Activated B cell treated with CpG ODN at 0.5 μM for 24 hours (primary cell): Measurements from ENCODE around the gene ANKS1B. TPM values are rescaled to one million over a fixed set of nuclear protein-coding genes. Genes with fewer than 3 reads are reported as not detected.

ENCODE experiments used
- ATAC-seq: fragments of 200-7000 bp; cut with Tn5 transposase; one replicate; pipeline ENCODE4 v1.10.0; 2021; ENCODE audit warnings: low read depth, mild to moderate bottlenecking, moderate library complexity
- CTCF ChIA-PET: fragments of 350-600 bp; sonication (Branson Sonifier 250); formaldehyde crosslinking; loops from one replicate; lab custom pipeline; 2021; ENCODE audit warnings: antibody characterized with exemption; lab: Charles Lee
- POLR2A ChIA-PET: fragments of 350-600 bp; sonication (Branson Sonifier 250); formaldehyde crosslinking; loops from one replicate; lab custom pipeline; 2021; ENCODE audit warnings: antibody characterized with exemption; lab: Charles Lee
- DNase-seq: peaks from one replicate; pipeline ENCODE4 v3.0.0; 2022
- H3K27ac Mint-ChIP-seq: one replicate; pipeline ENCODE4 v1.8.0; 2020; ENCODE audit warnings: mixed read lengths
- H3K27me3 Mint-ChIP-seq: one replicate; pipeline ENCODE4 v1.8.0; 2021; ENCODE audit warnings: mixed read lengths
- H3K36me3 Mint-ChIP-seq: one replicate; pipeline ENCODE4 v1.8.0; 2021; ENCODE audit warnings: low read depth, mixed read lengths
- H3K4me1 Mint-ChIP-seq: one replicate; pipeline ENCODE4 v1.8.0; 2021; ENCODE audit warnings: mixed read lengths
- H3K4me3 Mint-ChIP-seq: one replicate; pipeline ENCODE4 v1.8.0; 2020; ENCODE audit warnings: mild to moderate bottlenecking, mixed read lengths
- H3K9me3 Mint-ChIP-seq: one replicate; pipeline ENCODE4 v1.8.0; 2020; ENCODE audit warnings: mixed read lengths
- CTCF ChIP-seq: fragments of 200-600 bp; IDR thresholded peaks from one replicate; pipeline ENCODE4 v1.8.0; 2022; ENCODE audit warnings: antibody characterized with exemption, mild to moderate bottlenecking
- intact Hi-C: fragments of 100-400 bp; cut with micrococcal nuclease; formaldehyde crosslinking; loops from one replicate; pipeline ENCODE4 v1.15.1; 2024
- total RNA-seq: library from RNA; stranded (reverse); gene quantifications from 2 replicates; pipeline ENCODE4 v1.2.3, GENCODE V29; 2022

Gene ANKS1B
- total RNA-seq, 1 donor from 2014 or later, result not detected

GRCh38 chr12:99122959-99123358, 861.8 kb downstream of the ANKS1B start:
- intact Hi-C loops, result no loop called here
- no peaks in the 10 kb centered on the region for H3K36me3 Mint-ChIP-seq
- CTCF ChIA-PET, result no interaction called here
- POLR2A ChIA-PET, result no interaction called here
- H3K27me3 Mint-ChIP-seq, result no peaks in the 10 kb centered on the region
- H3K9me3 Mint-ChIP-seq, result no peaks in the 10 kb centered on the region
- ATAC-seq, result no peak
- no peak for TF ChIP-seq CTCF
- no peak overlapping the region for H3K4me3 Mint-ChIP-seq
- H3K4me1 Mint-ChIP-seq, result no peaks in the 10 kb centered on the region
- no peak for DNase-seq
- no peak overlapping the region for H3K27ac Mint-ChIP-seq

GRCh38 chr12:99122496-99122895, 862.2 kb downstream of the ANKS1B start:
- no peak for TF ChIP-seq CTCF
- no peaks in the 10 kb centered on the region for H3K36me3 Mint-ChIP-seq
- no peak overlapping the region for H3K4me3 Mint-ChIP-seq
- intact Hi-C loops, result no loop called here
- DNase-seq, result no peak
- no peak for ATAC-seq
- ChIA-PET POLR2A (no interaction called here), CTCF (no interaction called here)
- H3K4me1 Mint-ChIP-seq, result no peaks in the 10 kb centered on the region
- no peaks in the 10 kb centered on the region for H3K9me3 Mint-ChIP-seq
- H3K27me3 Mint-ChIP-seq, result no peaks in the 10 kb centered on the region
- H3K27ac Mint-ChIP-seq, result no peak overlapping the region

- no peaks in the 10 kb centered on the region for H3K36me3 Mint-ChIP-seq
- no peak overlapping the region for H3K4me3 Mint-ChIP-seq
- no peak for DNase-seq
- H3K27me3 Mint-ChIP-seq, result no peaks in the 10 kb centered on the region
- H3K27ac Mint-ChIP-seq, result no peak overlapping the region
- ATAC-seq, result no peak
- H3K9me3 Mint-ChIP-seq, result no peaks in the 10 kb centered on the region
- intact Hi-C loops, result no loop called here
- ChIA-PET POLR2A (no interaction called here), CTCF (no interaction called here)
- no peak for TF ChIP-seq CTCF
- H3K4me1 Mint-ChIP-seq, result no peaks in the 10 kb centered on the region
Observed at GRCh38 chr12:99121546-99121945, 863.2 kb downstream of the ANKS1B start.

- H3K27me3 Mint-ChIP-seq, result no peaks in the 10 kb centered on the region
- H3K4me1 Mint-ChIP-seq, result no peaks in the 10 kb centered on the region
- ChIA-PET POLR2A (no interaction called here), CTCF (no interaction called here)
- no peak for TF ChIP-seq CTCF
- DNase-seq (no peak), ATAC-seq (no peak)
- no peak overlapping the region for H3K27ac Mint-ChIP-seq
- no peak overlapping the region for H3K4me3 Mint-ChIP-seq
- no peaks in the 10 kb centered on the region for H3K9me3 Mint-ChIP-seq
- intact Hi-C loops, result no loop called here
- no peaks in the 10 kb centered on the region for H3K36me3 Mint-ChIP-seq
Observed at GRCh38 chr12:99119943-99120342, 864.8 kb downstream of the ANKS1B start.

GRCh38 chr12:99119449-99119848, 865.3 kb downstream of the ANKS1B start:
- H3K4me3 Mint-ChIP-seq, result no peak overlapping the region
- ChIA-PET POLR2A (no interaction called here), CTCF (no interaction called here)

More at GRCh38 chr12:99119449-99119848, 865.3 kb downstream of the ANKS1B start:
- Mint-ChIP-seq H3K36me3 (no peaks in the 10 kb centered on the region), H3K27ac (no peak overlapping the region), H3K27me3 (no peaks in the 10 kb centered on the region), H3K4me1 (no peaks in the 10 kb centered on the region), H3K9me3 (no peaks in the 10 kb centered on the region)
- DNase-seq, result no peak
- intact Hi-C loops, result no loop called here
- no peak for TF ChIP-seq CTCF
- no peak for ATAC-seq
